Activated CD4-positive, alpha-beta T cell treated with anti-CD3 and anti-CD28 coated beads, Interleukin-2, amount 10 ng/mL, durations not matched to agents 24 days and 14 days (primary cell): Measurements from ENCODE around the gene SYNGR3. TPM values are rescaled to one million over a fixed set of nuclear protein-coding genes. Genes with fewer than 3 reads are reported as not detected.
"Not testable (repeated sequence)": the region's sequence is repeated elsewhere in the genome, so short reads cannot be mapped to it uniquely, and the experiment has no call there.

Experiments used
- DNase-seq: peaks from one replicate; pipeline ENCODE4 v3.0.0; 2022
- H3K27ac Mint-ChIP-seq: one replicate; pipeline ENCODE4 v1.8.0; 2022; ENCODE audit warnings: mild to moderate bottlenecking, mixed read lengths
- H3K27me3 Mint-ChIP-seq: one replicate; pipeline ENCODE4 v1.8.0; 2022; ENCODE audit warnings: mixed read lengths
- H3K36me3 Mint-ChIP-seq: one replicate; pipeline ENCODE4 v1.8.0; 2022; ENCODE audit warnings: low read depth, mild to moderate bottlenecking, mixed read lengths
- H3K4me1 Mint-ChIP-seq: one replicate; pipeline ENCODE4 v1.8.0; 2021; ENCODE audit warnings: mixed read lengths
- H3K4me3 Mint-ChIP-seq: one replicate; pipeline ENCODE4 v1.8.0; 2022; ENCODE audit warnings: mild to moderate bottlenecking, moderate library complexity, mixed read lengths
- H3K9me3 Mint-ChIP-seq: one replicate; pipeline ENCODE4 v1.8.0; 2021; ENCODE audit warnings: mixed read lengths
- intact Hi-C: fragments of 100-400 bp; cut with micrococcal nuclease; formaldehyde crosslinking; loops from one replicate; pipeline ENCODE4 v1.15.1; 2023
- total RNA-seq: library from RNA; stranded (reverse); gene quantifications from 2 replicates; pipeline ENCODE4 v1.2.3, GENCODE V29; 2022

The SYNGR3 gene
- total RNA-seq, 1 donor from 2014 or later: 18.1 TPM

DNA sequence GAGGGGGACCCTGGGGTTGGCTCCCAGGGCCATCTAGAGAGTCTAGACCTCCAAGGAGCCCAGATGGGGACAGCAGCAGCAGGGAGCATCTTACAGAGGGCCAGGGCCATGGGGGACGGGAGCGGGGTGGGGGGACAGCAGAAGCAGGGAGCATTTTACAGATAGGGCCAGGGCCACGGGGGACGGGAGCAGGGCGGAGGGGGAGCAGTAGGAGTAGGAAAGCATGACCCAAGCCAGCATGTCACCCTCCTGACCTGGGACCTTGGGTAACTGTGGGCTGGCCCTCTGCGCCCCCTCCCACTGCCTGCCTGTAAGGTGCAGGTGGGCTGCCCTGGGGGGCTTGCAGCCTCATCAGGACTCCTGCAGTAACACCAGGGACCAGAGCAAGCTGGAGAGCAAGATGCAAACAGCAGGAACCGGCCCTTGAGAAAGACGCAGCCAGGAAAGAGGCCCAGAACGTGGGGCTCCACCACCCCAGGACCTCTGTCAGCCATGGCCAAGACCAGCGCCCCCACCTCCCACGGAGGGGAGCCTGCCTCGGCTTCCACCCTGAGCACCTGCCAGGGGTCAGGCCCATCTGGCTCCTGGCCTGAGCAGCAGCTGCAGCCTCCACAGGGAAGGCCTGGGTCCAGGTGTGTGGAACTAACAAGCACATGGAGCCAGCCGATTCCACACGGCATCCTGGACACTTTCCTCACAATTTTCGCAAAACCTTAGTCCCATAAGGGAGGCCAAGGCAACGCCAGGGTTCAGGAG lies 17.5 kb downstream of the SYNGR3 start:
- no peak for DNase-seq
- Mint-ChIP-seq H3K27ac (peak overlapping the region; percentile 85), H3K4me1 (peaks cover 33% of the 10 kb centered on the region), H3K9me3 (no peaks in the 10 kb centered on the region), H3K36me3 (peaks cover 29% of the 10 kb centered on the region), H3K4me3 (peak overlapping the region; percentile 87), H3K27me3 (no peaks in the 10 kb centered on the region)
- intact Hi-C loops: loop anchor here (5.0 to 10.0 kb wide), 3 partner anchors 35 to 245 kb away; partner anchors contain the start of genes BRICD5, ECI1, PGP and TBL3

DNA sequence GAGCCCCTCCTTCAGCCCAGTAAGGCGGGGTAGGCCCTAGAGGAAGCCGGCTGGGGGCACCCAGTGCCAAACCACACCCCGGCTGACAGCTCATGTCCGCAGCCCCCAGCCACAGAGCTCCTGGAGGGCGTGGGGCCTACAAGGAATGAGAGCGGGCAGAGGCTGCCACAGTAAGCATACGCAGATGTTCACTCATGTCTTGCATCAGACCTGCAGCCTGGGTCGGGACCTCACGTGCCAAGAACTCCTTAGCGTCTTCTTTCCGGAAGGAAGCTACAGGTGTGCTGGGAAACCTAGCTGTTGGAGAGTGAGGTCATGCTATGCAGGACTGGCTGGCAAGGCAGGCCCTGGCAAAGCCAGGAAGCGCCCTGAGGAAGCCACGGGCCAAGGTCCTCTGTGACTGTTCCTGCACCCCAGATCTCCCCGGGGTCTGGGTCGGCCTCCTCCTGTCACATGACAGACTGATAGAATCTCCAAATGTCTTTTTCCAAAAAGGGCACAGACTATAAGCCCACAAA lies 18.3 kb downstream of the SYNGR3 start:
- Mint-ChIP-seq H3K4me1 (peaks cover 33% of the 10 kb centered on the region), H3K27me3 (no peaks in the 10 kb centered on the region), H3K27ac (peak overlapping the region; percentile 85), H3K4me3 (peak overlapping the region; percentile 87), H3K9me3 (no peaks in the 10 kb centered on the region), H3K36me3 (peaks cover 26% of the 10 kb centered on the region)
- intact Hi-C loops: loop anchor here (1.0 to 10.0 kb wide), 4 partner anchors 16 to 244 kb away; partner anchors contain the start of genes BRICD5, ECI1, PGP and TBL3
- peak; percentile 76 for DNase-seq

DNA sequence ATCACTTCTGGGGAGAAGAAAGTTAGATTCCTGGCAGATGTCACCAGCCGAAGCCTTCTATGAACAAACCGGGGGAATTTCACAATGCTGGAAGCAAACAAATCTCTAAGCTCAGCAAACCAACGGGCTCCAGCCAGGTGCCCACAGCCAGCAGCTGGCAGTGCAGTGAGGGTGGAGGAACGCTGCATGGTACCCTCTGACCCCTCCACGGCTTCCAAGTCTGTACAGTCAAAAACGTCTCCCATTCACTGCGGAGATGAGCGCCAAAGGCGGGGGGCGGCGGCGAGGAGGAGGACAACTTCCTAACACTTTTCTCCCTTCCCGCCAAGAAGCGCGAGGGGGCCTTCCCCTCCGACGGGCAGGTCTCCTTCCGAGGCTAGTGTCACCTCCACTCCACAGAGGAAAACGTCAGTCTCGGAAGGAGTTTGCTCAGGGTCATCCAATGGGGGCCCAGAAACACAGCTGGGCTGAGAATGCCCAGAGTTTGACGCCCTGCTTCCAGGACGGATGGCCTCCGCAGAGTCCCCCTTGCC lies 18.9 kb downstream of the SYNGR3 start:
- Mint-ChIP-seq H3K27ac (peak overlapping the region; percentile 85), H3K4me3 (peak overlapping the region; percentile 87), H3K27me3 (no peaks in the 10 kb centered on the region), H3K36me3 (peaks cover 26% of the 10 kb centered on the region), H3K4me1 (peaks cover 33% of the 10 kb centered on the region), H3K9me3 (no peaks in the 10 kb centered on the region)
- intact Hi-C loops: loop anchor here (1.0 to 10.0 kb wide), 4 partner anchors 16 to 244 kb away; partner anchors contain the start of genes BRICD5, ECI1, PGP and TBL3
- peak; percentile 82 for DNase-seq

DNA sequence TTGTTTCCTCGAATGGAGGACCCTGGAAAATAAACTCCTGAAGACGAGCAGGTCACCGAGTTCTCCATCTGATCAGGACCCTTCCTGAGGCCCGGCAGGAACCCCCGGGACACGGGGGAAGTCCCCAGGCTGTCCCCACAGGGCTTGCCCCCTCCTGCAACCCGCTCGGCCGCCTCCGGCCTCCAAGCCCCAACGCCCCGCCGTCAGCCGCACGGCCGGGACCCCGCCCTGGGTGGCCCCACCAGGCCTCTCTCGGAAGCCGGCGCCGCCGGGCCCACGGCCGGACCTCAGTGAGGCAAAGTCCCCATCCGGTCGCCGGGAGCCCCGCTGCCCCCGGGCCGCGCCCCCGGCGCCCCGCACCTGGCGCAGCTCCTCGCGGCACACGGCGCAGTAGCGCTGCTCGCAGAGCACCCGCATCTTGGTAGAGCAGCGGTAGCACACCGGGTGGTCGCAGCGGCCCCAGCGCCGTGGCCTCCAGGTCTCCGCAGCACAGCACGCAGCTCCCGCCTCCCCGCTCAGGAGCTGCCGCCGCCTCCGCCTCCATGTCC lies 19.5 kb downstream of the SYNGR3 start:
- DNase-seq: peak; percentile 77
- Mint-ChIP-seq H3K36me3 (peaks cover 26% of the 10 kb centered on the region), H3K27me3 (no peaks in the 10 kb centered on the region), H3K9me3 (no peaks in the 10 kb centered on the region), H3K4me3 (peak overlapping the region; percentile 87), H3K4me1 (peaks cover 31% of the 10 kb centered on the region), H3K27ac (peak overlapping the region; percentile 85)
- intact Hi-C loops: loop anchor here (5.0 to 10.0 kb wide), 3 partner anchors 37 to 243 kb away; partner anchors contain the start of genes BRICD5, ECI1, PGP and TBL3

DNA sequence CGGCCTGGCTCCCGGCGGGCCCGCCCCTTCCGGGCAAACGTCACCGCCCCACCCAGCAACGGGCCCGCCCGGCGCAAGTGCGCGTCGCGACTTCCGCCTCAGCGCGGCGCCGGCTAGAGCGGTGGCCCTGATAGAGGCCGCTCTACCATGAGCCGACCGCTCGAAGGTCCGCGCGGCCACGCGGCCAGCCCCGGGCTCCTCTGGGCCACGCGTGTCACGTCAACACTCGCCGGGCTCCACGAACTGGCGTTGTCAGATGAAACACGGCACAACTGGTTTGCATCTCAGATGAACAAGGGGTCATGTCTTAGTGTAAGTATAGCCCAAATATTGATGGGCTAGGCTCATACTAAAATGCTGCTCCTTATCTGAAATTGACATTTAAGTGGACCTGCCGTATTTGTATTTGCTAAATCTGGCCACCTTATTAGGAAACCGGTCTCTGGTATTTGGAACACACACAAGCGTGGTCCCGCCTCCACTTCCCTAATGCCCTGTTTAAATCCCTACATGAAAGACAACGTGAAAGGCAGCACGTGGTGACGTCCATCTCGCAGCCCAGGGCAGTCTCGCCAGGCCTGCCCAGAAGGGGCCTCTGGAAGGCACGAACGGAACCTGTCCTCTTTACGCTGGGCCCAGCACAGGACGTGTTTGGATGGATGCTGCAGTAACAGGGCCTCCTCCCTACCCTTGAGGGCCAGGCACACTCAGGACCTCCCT lies 20.2 kb downstream of the SYNGR3 start, which contains the start of gene ZNF598:
Gene ZNF598, minus strand, starts transcription at position 31 of the 720 bp plus-strand sequence.
- Mint-ChIP-seq H3K4me3 (peak within 1 kb of the TSS; percentile 93), H3K27me3 (no peaks in the 10 kb centered on the region), H3K27ac (peak within 1 kb of the TSS; percentile 92), H3K36me3 (peaks cover 26% of the 10 kb centered on the region), H3K9me3 (no peaks in the 10 kb centered on the region), H3K4me1 (peaks cover 28% of the 10 kb centered on the region)
- peak; percentile 95 for DNase-seq
- intact Hi-C loops: loop anchor here (5.0 to 10.0 kb wide), 3 partner anchors 38 to 242 kb away; partner anchors contain the start of genes BRICD5, ECI1, PGP and TBL3

DNA sequence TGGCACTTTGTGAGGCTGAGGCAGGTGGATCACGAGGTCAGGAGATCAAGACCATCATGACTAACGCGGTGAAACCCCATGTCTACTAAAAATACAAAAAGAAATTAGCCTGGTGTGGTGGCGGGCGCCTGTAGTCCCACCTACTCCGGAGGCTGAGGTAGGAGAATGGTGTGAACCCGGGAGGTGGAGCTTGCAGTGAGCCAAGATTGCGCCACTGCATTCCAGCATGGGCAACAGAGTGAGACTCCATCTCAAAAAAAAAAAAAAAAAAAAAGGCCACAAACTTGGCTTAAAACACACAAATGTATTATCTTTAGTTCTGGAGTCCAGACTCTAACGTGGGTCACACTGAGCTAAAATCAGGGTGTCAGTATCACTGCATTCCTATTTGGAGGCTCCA lies 22.0 kb downstream of the SYNGR3 start:
- Mint-ChIP-seq H3K36me3 (peaks cover 18% of the 10 kb centered on the region), H3K4me1 (peaks cover 20% of the 10 kb centered on the region)
- H3K27ac Mint-ChIP-seq, H3K27me3 Mint-ChIP-seq, intact Hi-C loops, H3K4me3 Mint-ChIP-seq, DNase-seq, H3K9me3 Mint-ChIP-seq: not testable (repeated sequence)

DNA sequence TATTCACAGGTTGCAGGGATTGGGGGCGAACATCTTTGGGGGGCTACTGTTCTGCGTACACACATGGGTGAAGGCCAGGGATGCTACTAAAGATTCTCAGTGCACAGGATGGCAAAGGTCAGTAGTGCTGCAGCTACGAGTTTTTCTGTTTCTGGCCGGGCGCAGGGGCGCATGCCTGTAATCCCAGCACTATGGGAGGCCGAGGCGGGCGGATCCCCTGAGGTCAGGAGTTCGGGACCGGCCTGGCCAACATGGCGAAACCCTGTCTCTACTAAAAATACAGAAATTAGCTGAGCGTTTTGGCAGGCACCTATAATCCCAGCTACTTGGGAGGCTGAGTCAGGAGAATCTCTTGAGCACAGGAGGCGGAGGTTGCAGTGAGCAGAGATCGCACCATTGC lies 23.8 kb downstream of the SYNGR3 start:
- peaks cover 7% of the 10 kb centered on the region for H3K36me3 Mint-ChIP-seq
- H3K4me3 Mint-ChIP-seq: no peak overlapping the region
- intact Hi-C loops: no loop called here
- peaks cover 3% of the 10 kb centered on the region for H3K27me3 Mint-ChIP-seq
- H3K9me3 Mint-ChIP-seq: no peaks in the 10 kb centered on the region
- H3K4me1 Mint-ChIP-seq: peaks cover 6% of the 10 kb centered on the region
- no peak overlapping the region for H3K27ac Mint-ChIP-seq
- no peak for DNase-seq

DNA sequence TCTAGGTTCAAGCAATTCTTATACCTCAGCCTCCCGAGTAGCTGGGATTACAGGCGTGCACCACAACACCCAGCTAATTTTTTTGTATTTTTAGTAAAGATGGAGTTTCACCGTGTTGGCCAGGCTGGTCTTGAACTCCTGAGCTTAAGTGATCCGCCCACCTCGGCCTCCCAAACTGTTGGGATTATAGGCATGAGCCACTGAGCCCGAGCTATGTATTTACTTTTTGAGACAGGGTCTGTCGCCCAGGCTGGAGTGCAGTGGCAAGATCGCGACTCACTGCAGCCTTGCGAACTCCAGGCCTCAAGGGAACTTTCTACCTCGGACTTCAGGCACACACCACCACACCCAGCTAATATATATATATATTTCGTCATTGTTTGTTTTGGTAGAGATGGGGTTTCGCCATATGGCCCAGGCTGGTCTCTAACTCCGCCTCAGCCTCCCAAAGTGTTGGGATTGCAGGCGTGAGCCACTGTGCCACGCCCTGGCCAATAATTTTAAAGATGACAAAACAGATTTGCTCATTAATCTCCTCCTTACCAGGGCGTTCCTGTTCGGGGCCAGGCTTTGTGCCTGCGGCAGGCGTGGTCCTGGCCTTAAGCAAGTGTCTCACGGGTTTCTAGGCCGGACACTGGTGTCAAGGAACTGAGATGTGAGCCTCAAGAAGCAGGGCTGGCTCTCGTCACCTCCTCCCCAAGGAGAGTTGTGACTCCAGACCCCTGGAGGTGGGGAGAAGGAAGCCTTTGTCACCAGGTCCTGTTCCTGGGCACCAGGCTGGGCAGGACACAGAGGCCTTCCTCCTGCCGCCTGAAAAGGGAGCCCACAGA lies 25.6 kb downstream of the SYNGR3 start:
- H3K27ac Mint-ChIP-seq: no peak overlapping the region
- peaks cover under 1% of the 10 kb centered on the region for H3K4me1 Mint-ChIP-seq
- intact Hi-C loops: no loop called here
- H3K27me3 Mint-ChIP-seq: peaks cover 10% of the 10 kb centered on the region
- no peak overlapping the region for H3K4me3 Mint-ChIP-seq
- no peak for DNase-seq
- no peaks in the 10 kb centered on the region for H3K9me3 Mint-ChIP-seq
- H3K36me3 Mint-ChIP-seq: peaks cover under 1% of the 10 kb centered on the region

DNA sequence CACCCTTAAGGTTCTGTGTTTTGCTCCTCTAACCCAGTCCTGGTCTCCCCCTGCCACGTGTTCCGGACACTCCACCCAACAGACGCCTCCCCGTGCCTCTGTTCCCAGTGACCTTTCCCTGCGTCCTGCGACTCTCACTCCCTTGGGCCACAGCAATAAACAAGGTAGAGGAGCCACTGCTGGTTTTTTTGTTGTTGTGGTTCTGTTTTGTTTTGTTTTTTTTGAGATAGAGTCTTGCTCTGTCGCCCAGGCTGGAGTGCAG lies 26.1 kb downstream of the SYNGR3 start:
- DNase-seq: no peak
- Mint-ChIP-seq H3K36me3 (no peaks in the 10 kb centered on the region), H3K4me3 (no peak overlapping the region), H3K4me1 (peaks cover 3% of the 10 kb centered on the region), H3K27ac (no peak overlapping the region), H3K9me3 (no peaks in the 10 kb centered on the region), H3K27me3 (peaks cover 14% of the 10 kb centered on the region)
- intact Hi-C loops: no loop called here

DNA sequence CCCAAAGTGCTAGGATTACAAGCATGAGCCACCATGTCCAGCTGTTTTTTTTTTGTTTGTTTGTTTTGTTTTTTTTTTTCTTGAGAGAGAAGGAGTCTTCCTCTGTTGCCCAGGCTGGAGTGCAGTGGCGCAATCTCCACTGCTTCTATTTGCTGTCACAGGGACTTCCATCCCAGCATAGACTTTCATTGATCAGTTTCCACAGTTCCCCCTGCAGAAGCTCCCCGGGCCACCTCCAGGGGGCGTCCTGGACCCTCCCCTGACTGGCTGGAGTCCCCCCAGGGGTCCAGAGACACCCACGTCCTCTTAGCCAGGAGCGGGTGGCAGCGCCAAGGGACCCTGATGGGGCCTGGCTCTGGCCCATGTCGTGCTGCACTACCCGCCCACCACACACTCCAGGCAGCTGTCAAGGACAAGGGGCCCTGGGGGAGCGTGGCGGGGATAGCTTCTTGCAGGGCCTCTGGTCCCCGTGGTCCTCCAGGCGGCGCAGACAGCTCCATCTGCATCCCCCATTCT lies 26.7 kb downstream of the SYNGR3 start:
- H3K9me3 Mint-ChIP-seq: no peaks in the 10 kb centered on the region
- H3K27me3 Mint-ChIP-seq: peaks cover 17% of the 10 kb centered on the region
- no peak overlapping the region for H3K27ac Mint-ChIP-seq
- peaks cover 3% of the 10 kb centered on the region for H3K4me1 Mint-ChIP-seq
- H3K4me3 Mint-ChIP-seq: no peak overlapping the region
- peak; percentile 73 for DNase-seq
- no peaks in the 10 kb centered on the region for H3K36me3 Mint-ChIP-seq
- intact Hi-C loops: no loop called here

DNA sequence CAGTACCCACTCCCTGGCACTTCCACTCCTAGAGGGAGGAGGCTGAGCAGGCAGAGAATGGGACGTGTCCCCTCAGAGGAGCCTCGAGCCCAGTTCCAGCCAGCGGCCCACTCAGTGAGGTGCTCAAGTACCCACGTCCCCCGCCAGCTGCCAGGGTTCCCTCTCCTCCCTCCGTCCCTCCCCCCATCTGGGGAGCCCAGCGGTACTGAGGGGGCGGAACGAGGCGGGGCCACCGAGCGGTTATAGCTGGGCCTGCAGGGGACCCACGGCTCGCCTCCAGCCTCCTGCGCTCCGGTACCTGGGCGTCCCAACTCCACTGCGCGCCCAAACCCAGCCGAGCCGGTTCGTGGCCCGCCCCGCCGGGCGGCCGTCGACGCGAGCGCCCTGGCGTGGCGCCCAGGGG lies 29.7 kb downstream of the SYNGR3 start, which contains the start of gene NPW:
Gene NPW, plus strand, starts transcription at position 268 of the 403 bp plus-strand sequence.
- DNase-seq: peak; percentile 74
- H3K36me3 Mint-ChIP-seq: no peaks in the 10 kb centered on the region
- no peak within 1 kb of the TSS for H3K27ac Mint-ChIP-seq
- peaks cover 31% of the 10 kb centered on the region for H3K27me3 Mint-ChIP-seq
- peaks cover 12% of the 10 kb centered on the region for H3K4me1 Mint-ChIP-seq
- intact Hi-C loops: no loop called here
- H3K4me3 Mint-ChIP-seq: peak within 1 kb of the TSS; percentile 62
- H3K9me3 Mint-ChIP-seq: no peaks in the 10 kb centered on the region

DNA sequence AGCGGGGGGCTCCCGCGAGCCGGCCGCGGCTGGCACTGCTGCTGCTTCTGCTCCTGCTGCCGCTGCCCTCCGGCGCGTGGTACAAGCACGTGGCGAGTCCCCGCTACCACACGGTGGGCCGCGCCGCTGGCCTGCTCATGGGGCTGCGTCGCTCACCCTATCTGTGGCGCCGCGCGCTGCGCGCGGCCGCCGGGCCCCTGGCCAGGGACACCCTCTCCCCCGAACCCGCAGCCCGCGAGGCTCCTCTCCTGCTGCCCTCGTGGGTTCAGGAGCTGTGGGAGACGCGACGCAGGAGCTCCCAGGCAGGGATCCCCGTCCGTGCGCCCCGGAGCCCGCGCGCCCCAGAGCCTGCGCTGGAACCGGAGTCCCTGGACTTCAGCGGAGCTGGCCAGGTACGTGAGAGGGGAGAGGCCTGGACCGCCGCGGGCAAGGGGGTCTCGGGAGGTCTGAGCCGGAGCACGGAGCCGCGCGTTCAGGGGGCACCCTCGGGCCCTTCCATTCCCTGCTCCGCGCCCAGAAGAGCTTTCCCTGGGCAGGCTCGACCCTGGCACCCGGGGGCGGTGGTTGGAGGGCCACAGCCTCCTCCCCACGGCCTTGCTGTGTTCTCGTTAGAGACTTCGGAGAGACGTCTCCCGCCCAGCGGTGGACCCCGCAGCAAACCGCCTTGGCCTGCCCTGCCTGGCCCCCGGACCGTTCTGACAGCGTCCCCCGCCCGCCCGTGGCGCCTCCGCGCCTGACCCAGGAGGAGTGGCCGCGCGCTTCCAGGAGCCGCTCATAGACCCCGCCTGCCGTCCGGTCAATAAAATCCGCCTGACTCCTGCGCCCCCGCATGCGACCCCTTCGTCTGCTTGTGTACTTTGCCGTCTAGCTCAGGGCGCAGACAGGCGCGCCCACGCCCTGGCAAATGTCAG lies 30.4 kb downstream of the SYNGR3 start:
- intact Hi-C loops: no loop called here
- Mint-ChIP-seq H3K9me3 (no peaks in the 10 kb centered on the region), H3K27me3 (peaks cover 33% of the 10 kb centered on the region), H3K27ac (no peak overlapping the region), H3K36me3 (no peaks in the 10 kb centered on the region), H3K4me3 (peak overlapping the region; percentile 62), H3K4me1 (peaks cover 12% of the 10 kb centered on the region)
- no peak for DNase-seq
